Mammary epithelial cell (primary cell): ENCODE measurements around the gene AIG1.

Source experiments
- EZH2 ChIP-seq: IDR thresholded peaks from 2 replicates; pipeline ENCODE4 v1.6.1; 2012; ENCODE audit warnings: low read length, inconsistent platforms, borderline replicate concordance
- TF ChIP-seq, protein P1 (sequence below), 2 donors: IDR thresholded peaks in 1 of 2; conservative IDR thresholded peaks in 1 of 2; 2 replicates each; pipeline ENCODE4 v1.5.1; 2011 to 2012; ENCODE audit warnings: inconsistent platforms in 2 of 2, low read length in 2 of 2, mild to moderate bottlenecking in 2 of 2, control low read depth in 1 of 2, low read depth in 1 of 2; ENCODE audit not compliant: insufficient read depth in 1 of 2; ENCODE audit errors: extremely low read depth in 1 of 2

GRCh38 chr6:143198312-143198711 lies 137.6 kb downstream of the AIG1 start:
- TF ChIP-seq, protein P1, sequence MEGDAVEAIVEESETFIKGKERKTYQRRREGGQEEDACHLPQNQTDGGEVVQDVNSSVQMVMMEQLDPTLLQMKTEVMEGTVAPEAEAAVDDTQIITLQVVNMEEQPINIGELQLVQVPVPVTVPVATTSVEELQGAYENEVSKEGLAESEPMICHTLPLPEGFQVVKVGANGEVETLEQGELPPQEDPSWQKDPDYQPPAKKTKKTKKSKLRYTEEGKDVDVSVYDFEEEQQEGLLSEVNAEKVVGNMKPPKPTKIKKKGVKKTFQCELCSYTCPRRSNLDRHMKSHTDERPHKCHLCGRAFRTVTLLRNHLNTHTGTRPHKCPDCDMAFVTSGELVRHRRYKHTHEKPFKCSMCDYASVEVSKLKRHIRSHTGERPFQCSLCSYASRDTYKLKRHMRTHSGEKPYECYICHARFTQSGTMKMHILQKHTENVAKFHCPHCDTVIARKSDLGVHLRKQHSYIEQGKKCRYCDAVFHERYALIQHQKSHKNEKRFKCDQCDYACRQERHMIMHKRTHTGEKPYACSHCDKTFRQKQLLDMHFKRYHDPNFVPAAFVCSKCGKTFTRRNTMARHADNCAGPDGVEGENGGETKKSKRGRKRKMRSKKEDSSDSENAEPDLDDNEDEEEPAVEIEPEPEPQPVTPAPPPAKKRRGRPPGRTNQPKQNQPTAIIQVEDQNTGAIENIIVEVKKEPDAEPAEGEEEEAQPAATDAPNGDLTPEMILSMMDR (conservative IDR thresholded peaks at IDR 0.05 in 1 of 2, IDR thresholded peaks at IDR 0.05 in 1 of 2; ENCODE audit: extremely low read depth in 1 of 2, insufficient read depth in 1 of 2, low read depth in 1 of 2, low read length in 2 of 2), result no peak
- TF ChIP-seq EZH2, result no peak
